ENCODE results near the gene IL22RA2.

GRCh38 chr6:137121401-137121997 is 51.9 kb downstream of the IL22RA2 start:
- TF ChIP-seq CTCF (optimal IDR thresholded peaks at IDR 0.05 in 1 of 3, IDR thresholded peaks at IDR 0.05 in 1 of 3, conservative IDR thresholded peaks at IDR 0.05 in 1 of 3; ENCODE audit: extremely low read depth in 1 of 3, insufficient read depth in 2 of 3, low read length in 3 of 3) (no peak), EZH2 (IDR thresholded peaks at IDR 0.05; ENCODE audit: low read length) (no peak)
